Measurements from ENCODE around the gene CHERP. TPM values are rescaled to one million over a fixed set of nuclear protein-coding genes. Genes with fewer than 3 reads are reported as not detected.

CHERP gene
- total RNA-seq, 1 donor: 8.0 TPM

GRCh38 chr19:16527334-16527935, 14.8 kb downstream of the CHERP start:
- no peak for TF ChIP-seq CTCF (IDR thresholded peaks at IDR 0.05; ENCODE audit: insufficient read depth, low read length)
- DNase-seq (ENCODE audit: low read depth): no peak
- H3K4me3 ChIP-seq (ENCODE audit: low read depth, low read length): no peak overlapping the region

- TF ChIP-seq CTCF (IDR thresholded peaks at IDR 0.05; ENCODE audit: insufficient read depth, low read length): no peak
- DNase-seq (ENCODE audit: low read depth): no peak
Observed at GRCh38 chr19:16525751-16526481, 16.3 kb downstream of the CHERP start.

DNA sequence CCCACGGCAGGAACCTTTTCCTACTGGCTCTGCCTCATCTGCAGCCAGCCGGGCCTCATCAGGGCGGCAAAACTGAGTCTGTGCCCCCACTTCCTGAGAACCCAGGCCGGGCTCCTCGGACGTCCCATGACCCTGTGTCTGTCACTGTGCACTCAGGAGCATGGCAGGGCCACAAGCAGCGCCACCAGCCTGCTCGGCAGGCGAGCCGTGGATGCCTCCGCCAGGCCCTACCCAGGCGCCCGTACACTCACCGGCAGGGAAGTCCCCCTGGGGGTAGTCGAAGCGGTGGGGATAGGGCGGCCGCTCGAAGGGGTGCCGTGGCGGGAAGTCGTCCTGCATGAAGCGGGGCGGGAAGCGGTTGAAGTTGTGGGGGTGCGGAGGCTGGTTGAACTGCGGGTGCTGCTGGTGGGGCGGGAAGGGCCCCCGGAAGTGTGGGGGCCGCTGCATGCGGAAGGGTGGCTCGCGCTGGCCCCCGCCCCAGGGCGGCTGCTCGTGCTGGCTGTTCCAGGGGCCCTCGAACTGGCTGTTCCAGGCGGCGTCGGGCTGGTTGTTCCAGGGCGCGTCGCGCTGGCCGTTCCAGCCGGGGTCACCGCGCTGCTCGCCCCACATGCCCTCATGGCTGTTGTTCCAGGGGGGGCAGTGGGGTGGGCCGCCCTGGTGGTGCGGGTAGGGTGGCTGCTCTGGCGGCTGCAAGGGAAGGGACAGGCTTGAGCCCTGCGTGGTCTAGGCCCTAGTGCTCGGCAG, 17.1 kb downstream of the CHERP start:
- H3K4me3 ChIP-seq (ENCODE audit: low read depth, low read length): no peak overlapping the region
- no peak for DNase-seq (ENCODE audit: low read depth)
- no peak for TF ChIP-seq CTCF (IDR thresholded peaks at IDR 0.05; ENCODE audit: insufficient read depth, low read length)

More at GRCh38 chr19:16525751-16526481, 16.3 kb downstream of the CHERP start:
- H3K4me3 ChIP-seq (ENCODE audit: low read depth, low read length): no peak overlapping the region

DNA sequence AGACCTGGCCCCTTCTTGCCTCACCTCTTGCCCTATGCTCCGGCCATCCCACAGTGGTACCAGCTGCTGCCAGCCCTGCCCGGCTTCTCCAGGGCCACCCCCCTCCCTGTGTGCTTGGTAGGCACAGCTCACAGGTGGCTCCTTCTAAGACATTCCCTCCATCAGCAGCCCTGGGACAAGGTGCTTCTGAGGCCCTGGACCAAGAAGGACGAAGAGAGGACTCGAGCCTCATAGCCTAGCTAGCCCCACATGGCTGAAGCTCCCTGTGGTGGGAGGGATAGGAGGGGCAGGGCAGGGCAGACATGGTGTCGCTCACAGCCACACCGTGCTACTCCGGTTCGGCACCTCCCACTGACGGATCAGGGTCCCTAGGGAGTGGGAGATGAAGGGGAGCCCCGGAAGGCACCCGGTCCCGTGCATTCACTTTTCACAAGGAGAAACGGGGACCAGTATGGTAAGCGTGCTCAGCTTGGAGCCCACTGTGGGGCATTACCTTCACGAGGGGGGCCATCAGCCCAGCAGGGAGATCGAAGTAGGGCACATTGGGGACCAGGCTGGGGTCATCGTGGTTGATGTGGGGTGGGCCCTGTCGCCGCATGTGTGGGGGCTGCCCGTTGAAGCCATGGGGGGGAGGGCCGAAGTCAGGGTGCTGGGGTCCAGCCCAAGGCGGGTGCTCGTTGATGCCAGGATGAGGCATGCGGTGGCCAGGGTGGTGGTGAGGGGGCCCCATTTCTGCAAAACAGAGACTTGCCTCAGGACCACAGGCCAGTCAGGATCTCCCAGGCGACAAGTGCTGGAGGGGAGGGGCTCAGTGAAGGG, 19.5 kb downstream of the CHERP start:
- no peak overlapping the region for H3K4me3 ChIP-seq (ENCODE audit: low read depth, low read length)
- no peak for DNase-seq (ENCODE audit: low read depth)
- TF ChIP-seq CTCF (IDR thresholded peaks at IDR 0.05; ENCODE audit: insufficient read depth, low read length): no peak

- no peak overlapping the region for H3K4me3 ChIP-seq (ENCODE audit: low read depth, low read length)
- DNase-seq (ENCODE audit: low read depth): no peak
- TF ChIP-seq CTCF (IDR thresholded peaks at IDR 0.05; ENCODE audit: insufficient read depth, low read length): no peak
Observed at GRCh38 chr19:16521715-16522289, 20.4 kb downstream of the CHERP start.

DNA sequence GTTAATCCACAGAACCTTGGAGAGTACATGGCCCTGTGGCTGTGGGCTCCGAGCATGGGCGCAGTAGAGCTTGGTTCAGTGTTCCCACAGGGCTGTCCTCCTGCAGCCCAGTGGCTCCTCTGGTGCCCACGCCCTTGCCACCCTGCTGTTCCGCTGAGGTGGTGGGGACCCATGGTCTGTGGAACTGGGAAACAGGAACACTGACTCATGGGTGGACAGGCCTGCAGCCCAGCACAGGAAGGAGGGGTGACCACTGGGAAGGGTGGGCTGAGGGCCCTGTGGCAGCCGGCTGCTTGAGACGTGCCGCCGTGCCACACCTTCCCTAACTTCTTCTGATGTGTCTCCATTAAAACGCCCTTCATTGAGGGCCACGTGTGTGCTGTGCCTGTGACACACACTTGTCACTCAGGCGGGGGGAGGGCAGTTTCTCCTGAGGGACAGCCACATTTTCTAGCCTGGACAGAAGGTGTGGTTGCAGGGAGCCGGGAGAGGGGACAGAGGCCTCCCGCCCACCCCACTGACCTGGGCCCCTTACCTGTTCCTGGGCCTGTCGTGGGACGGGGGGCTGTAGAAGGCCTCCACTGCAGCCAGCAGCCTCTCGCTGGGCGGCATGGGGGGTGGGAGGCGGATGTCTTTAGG, 21.1 kb downstream of the CHERP start:
- no peak for TF ChIP-seq CTCF (IDR thresholded peaks at IDR 0.05; ENCODE audit: insufficient read depth, low read length)
- no peak for DNase-seq (ENCODE audit: low read depth)
- H3K4me3 ChIP-seq (ENCODE audit: low read depth, low read length): no peak overlapping the region
